ENCODE data around the gene DUSP5. TPM values are rescaled to one million over a fixed set of nuclear protein-coding genes. Genes with fewer than 3 reads are reported as not detected.

DUSP5 gene
- total RNA-seq, 1 experiment from 2014 or later: 23.6 TPM

GRCh38 chr10:110505130-110505770, 7.5 kb downstream of the DUSP5 start:
- no peak overlapping the region for H3K4me2 ChIP-seq (ENCODE audit: low read depth, low read length, poor library complexity, severe bottlenecking)

GRCh38 chr10:110506448-110506847, 8.7 kb downstream of the DUSP5 start:
- Histone ChIP-seq H3K9me3 (ENCODE audit: low read length) (no peaks in the 10 kb centered on the region), H3K9ac (ENCODE audit: low read length) (no peak overlapping the region), H3K4me1 (ENCODE audit: low read length) (peaks cover 39% of the 10 kb centered on the region), H3K36me3 (ENCODE audit: insufficient read depth, low read length) (peaks cover 23% of the 10 kb centered on the region), H4K20me1 (ENCODE audit: insufficient read depth, low read depth, low read length) (peaks cover 38% of the 10 kb centered on the region), H3K27ac (ENCODE audit: low read length) (no peak overlapping the region), H3K9me2 (replicated peaks; ENCODE audit: insufficient read depth, low read length) (no peaks in the 10 kb centered on the region), H3K4me2 (ENCODE audit: low read depth, low read length, poor library complexity, severe bottlenecking) (no peak overlapping the region), H3K27me3 (ENCODE audit: low read length) (no peaks in the 10 kb centered on the region), H3K79me2 (ENCODE audit: low read length) (no peaks in the 10 kb centered on the region), H2AFZ (ENCODE audit: low read length) (no peak overlapping the region), H3K4me3 (ENCODE audit: low read length) (no peak overlapping the region)
- no peak for DNase-seq

More at GRCh38 chr10:110505130-110505770, 7.5 kb downstream of the DUSP5 start:
- no peaks in the 10 kb centered on the region for H3K27me3 ChIP-seq (ENCODE audit: low read length)
- peaks cover 49% of the 10 kb centered on the region for H4K20me1 ChIP-seq (ENCODE audit: insufficient read depth, low read depth, low read length)
- no peak overlapping the region for H3K27ac ChIP-seq (ENCODE audit: low read length)
- peaks cover 11% of the 10 kb centered on the region; the same call in 1 of the 2 replicates for H3K36me3 ChIP-seq (ENCODE audit: insufficient read depth, low read length)
- H3K9ac ChIP-seq (ENCODE audit: low read length): no peak overlapping the region
- peaks cover 41% of the 10 kb centered on the region for H3K4me1 ChIP-seq (ENCODE audit: low read length)
- H3K4me3 ChIP-seq (ENCODE audit: low read length): no peak overlapping the region
- no peaks in the 10 kb centered on the region for H3K9me2 ChIP-seq (replicated peaks; ENCODE audit: insufficient read depth, low read length)
- no peak overlapping the region for H2AFZ ChIP-seq (ENCODE audit: low read length)
- no peaks in the 10 kb centered on the region for H3K9me3 ChIP-seq (ENCODE audit: low read length)
- no peaks in the 10 kb centered on the region for H3K79me2 ChIP-seq (ENCODE audit: low read length)
- no peak for DNase-seq

GRCh38 chr10:110507346-110507745, 9.6 kb downstream of the DUSP5 start:
- no peak overlapping the region for H3K27ac ChIP-seq (ENCODE audit: low read length)
- H3K9me3 ChIP-seq (ENCODE audit: low read length): no peaks in the 10 kb centered on the region
- no peak for DNase-seq
- no peak overlapping the region for H2AFZ ChIP-seq (ENCODE audit: low read length)
- H3K4me3 ChIP-seq (ENCODE audit: low read length): no peak overlapping the region
- H3K9ac ChIP-seq (ENCODE audit: low read length): no peak overlapping the region
- H3K36me3 ChIP-seq (ENCODE audit: insufficient read depth, low read length): peaks cover 25% of the 10 kb centered on the region
- H3K79me2 ChIP-seq (ENCODE audit: low read length): no peaks in the 10 kb centered on the region
- peaks cover 32% of the 10 kb centered on the region for H3K4me1 ChIP-seq (ENCODE audit: low read length)
- H4K20me1 ChIP-seq (ENCODE audit: insufficient read depth, low read depth, low read length): peaks cover 31% of the 10 kb centered on the region
- H3K9me2 ChIP-seq (replicated peaks; ENCODE audit: insufficient read depth, low read length): no peaks in the 10 kb centered on the region
- H3K4me2 ChIP-seq (ENCODE audit: low read depth, low read length, poor library complexity, severe bottlenecking): peak overlapping the region; percentile 27
- no peaks in the 10 kb centered on the region for H3K27me3 ChIP-seq (ENCODE audit: low read length)

GRCh38 chr10:110508159-110508788, 10.6 kb downstream of the DUSP5 start:
- H3K9ac ChIP-seq (ENCODE audit: low read length): no peak overlapping the region
- no peak for DNase-seq
- peaks cover 23% of the 10 kb centered on the region for H4K20me1 ChIP-seq (ENCODE audit: insufficient read depth, low read depth, low read length)
- no peaks in the 10 kb centered on the region for H3K79me2 ChIP-seq (ENCODE audit: low read length)
- peaks cover 23% of the 10 kb centered on the region for H3K4me1 ChIP-seq (ENCODE audit: low read length)
- no peak overlapping the region for H3K4me2 ChIP-seq (ENCODE audit: low read depth, low read length, poor library complexity, severe bottlenecking)
- H3K36me3 ChIP-seq (ENCODE audit: insufficient read depth, low read length): peaks cover 25% of the 10 kb centered on the region
- H3K9me2 ChIP-seq (replicated peaks; ENCODE audit: insufficient read depth, low read length): no peaks in the 10 kb centered on the region
- no peak overlapping the region for H3K27ac ChIP-seq (ENCODE audit: low read length)
- H3K4me3 ChIP-seq (ENCODE audit: low read length): no peak overlapping the region
- no peak overlapping the region for H2AFZ ChIP-seq (ENCODE audit: low read length)
- H3K27me3 ChIP-seq (ENCODE audit: low read length): no peaks in the 10 kb centered on the region
- H3K9me3 ChIP-seq (ENCODE audit: low read length): no peaks in the 10 kb centered on the region

- Histone ChIP-seq H3K4me2 (ENCODE audit: low read depth, low read length, poor library complexity, severe bottlenecking) (no peak overlapping the region), H2AFZ (ENCODE audit: low read length) (no peak overlapping the region), H3K4me3 (ENCODE audit: low read length) (no peak overlapping the region), H3K9ac (ENCODE audit: low read length) (no peak overlapping the region), H3K9me2 (replicated peaks; ENCODE audit: insufficient read depth, low read length) (no peaks in the 10 kb centered on the region), H3K36me3 (ENCODE audit: insufficient read depth, low read length) (peaks cover 18% of the 10 kb centered on the region), H4K20me1 (ENCODE audit: insufficient read depth, low read depth, low read length) (peaks cover 16% of the 10 kb centered on the region), H3K27ac (ENCODE audit: low read length) (no peak overlapping the region), H3K4me1 (ENCODE audit: low read length) (peaks cover 17% of the 10 kb centered on the region), H3K79me2 (ENCODE audit: low read length) (no peaks in the 10 kb centered on the region), H3K27me3 (ENCODE audit: low read length) (no peaks in the 10 kb centered on the region), H3K9me3 (ENCODE audit: low read length) (no peaks in the 10 kb centered on the region)
- DNase-seq: no peak
Measured at GRCh38 chr10:110508806-110509544, 11.3 kb downstream of the DUSP5 start.

- Histone ChIP-seq H3K36me3 (ENCODE audit: insufficient read depth, low read length) (peaks cover 16% of the 10 kb centered on the region), H3K79me2 (ENCODE audit: low read length) (no peaks in the 10 kb centered on the region), H3K9ac (ENCODE audit: low read length) (no peak overlapping the region), H2AFZ (ENCODE audit: low read length) (no peak overlapping the region), H3K27ac (ENCODE audit: low read length) (no peak overlapping the region), H3K9me3 (ENCODE audit: low read length) (no peaks in the 10 kb centered on the region), H3K4me3 (ENCODE audit: low read length) (no peak overlapping the region), H3K27me3 (ENCODE audit: low read length) (no peaks in the 10 kb centered on the region), H4K20me1 (ENCODE audit: insufficient read depth, low read depth, low read length) (peaks cover 10% of the 10 kb centered on the region), H3K9me2 (replicated peaks; ENCODE audit: insufficient read depth, low read length) (no peaks in the 10 kb centered on the region), H3K4me1 (ENCODE audit: low read length) (peaks cover 17% of the 10 kb centered on the region), H3K4me2 (ENCODE audit: low read depth, low read length, poor library complexity, severe bottlenecking) (no peak overlapping the region)
- no peak for DNase-seq
Measured at GRCh38 chr10:110509560-110509959, 11.9 kb downstream of the DUSP5 start.

GRCh38 chr10:110510086-110510485, 12.4 kb downstream of the DUSP5 start:
- no peak overlapping the region for H3K9ac ChIP-seq (ENCODE audit: low read length)
- peaks cover 5% of the 10 kb centered on the region for H4K20me1 ChIP-seq (ENCODE audit: insufficient read depth, low read depth, low read length)
- H3K36me3 ChIP-seq (ENCODE audit: insufficient read depth, low read length): peaks cover 16% of the 10 kb centered on the region

GRCh38 chr10:110510730-110511129, 13.0 kb downstream of the DUSP5 start:
- Histone ChIP-seq H3K27me3 (ENCODE audit: low read length) (no peaks in the 10 kb centered on the region), H3K36me3 (ENCODE audit: insufficient read depth, low read length) (peaks cover 16% of the 10 kb centered on the region), H3K4me1 (ENCODE audit: low read length) (peaks cover 17% of the 10 kb centered on the region), H2AFZ (ENCODE audit: low read length) (no peak overlapping the region), H3K9me3 (ENCODE audit: low read length) (no peaks in the 10 kb centered on the region), H3K27ac (ENCODE audit: low read length) (no peak overlapping the region), H3K4me2 (ENCODE audit: low read depth, low read length, poor library complexity, severe bottlenecking) (no peak overlapping the region), H3K79me2 (ENCODE audit: low read length) (no peaks in the 10 kb centered on the region), H4K20me1 (ENCODE audit: insufficient read depth, low read depth, low read length) (peaks cover 4% of the 10 kb centered on the region), H3K4me3 (ENCODE audit: low read length) (no peak overlapping the region), H3K9ac (ENCODE audit: low read length) (no peak overlapping the region), H3K9me2 (replicated peaks; ENCODE audit: insufficient read depth, low read length) (no peaks in the 10 kb centered on the region)
- DNase-seq: no peak

More at GRCh38 chr10:110510086-110510485, 12.4 kb downstream of the DUSP5 start:
- Histone ChIP-seq H2AFZ (ENCODE audit: low read length) (no peak overlapping the region), H3K4me3 (ENCODE audit: low read length) (no peak overlapping the region), H3K9me2 (replicated peaks; ENCODE audit: insufficient read depth, low read length) (no peaks in the 10 kb centered on the region), H3K79me2 (ENCODE audit: low read length) (no peaks in the 10 kb centered on the region), H3K4me1 (ENCODE audit: low read length) (peaks cover 17% of the 10 kb centered on the region), H3K27me3 (ENCODE audit: low read length) (no peaks in the 10 kb centered on the region), H3K4me2 (ENCODE audit: low read depth, low read length, poor library complexity, severe bottlenecking) (no peak overlapping the region), H3K9me3 (ENCODE audit: low read length) (no peaks in the 10 kb centered on the region), H3K27ac (ENCODE audit: low read length) (no peak overlapping the region)
- no peak for DNase-seq

Data from Karpas-422 (cell line).